OCI-LY7 (cell line): ENCODE results near the gene MBTPS1. TPM values are rescaled to one million over a fixed set of nuclear protein-coding genes. Genes with fewer than 3 reads are reported as not detected.

Experiments used
- BruUV-seq: library from RNA; stranded (reverse); fragments of 400-500 nt; replicated peaks from 2 replicates; lab custom pipeline; 2021; lab: Mats Ljungman, UMichigan
- CTCF ChIA-PET: fragments of 300-600 bp; sonication (Branson Sonifier 250); formaldehyde crosslinking; loops from one replicate; lab custom pipeline; 2022; ENCODE audit warnings: antibody characterized with exemption; ENCODE audit not compliant: unreplicated experiment; lab: Charles Lee
- POLR2A ChIA-PET: fragments of 300-600 bp; sonication (Branson Sonifier 250); formaldehyde crosslinking; loops from one replicate; lab custom pipeline; 2022; ENCODE audit warnings: antibody characterized with exemption; lab: Charles Lee
- DNase-seq: peaks from one replicate; pipeline ENCODE4 v3.0.0-alpha.2; 2015; ENCODE audit warnings: low spot score
- H2AFZ ChIP-seq: fragments of 200-600 bp; sonication (generic), shearing (Covaris generic); 2 replicates; pipeline ENCODE4 v1.6.1; 2014; ENCODE audit warnings: mild to moderate bottlenecking, antibody characterized with exemption, low read length, moderate library complexity
- H3K27ac ChIP-seq: fragments of 200-600 bp; sonication (generic); 2 replicates; pipeline ENCODE4 v1.5.1; 2014; ENCODE audit warnings: mixed run types, low read depth, mild to moderate bottlenecking, moderate library complexity, low read length, inconsistent platforms; ENCODE audit not compliant: poor library complexity, severe bottlenecking
- H3K36me3 ChIP-seq: fragments of 200-600 bp; sonication (generic); 2 replicates; pipeline ENCODE4 v1.6.1; 2014; ENCODE audit warnings: mild to moderate bottlenecking, antibody characterized with exemption, low read length, moderate library complexity, mixed read lengths; ENCODE audit not compliant: insufficient read depth
- H3K4me1 ChIP-seq: fragments of 200-600 bp; sonication (generic); 2 replicates; pipeline ENCODE4 v1.5.1; 2014; ENCODE audit warnings: mild to moderate bottlenecking, low read length; ENCODE audit not compliant: insufficient read depth, poor library complexity, severe bottlenecking
- H3K4me2 ChIP-seq: fragments of 200-600 bp; sonication (generic); 2 replicates; pipeline ENCODE4 v1.6.1; 2014; ENCODE audit warnings: mild to moderate bottlenecking, low read length
- H3K4me3 ChIP-seq: fragments of 200-600 bp; sonication (generic); 2 replicates; pipeline ENCODE4 v1.5.1; 2014; ENCODE audit warnings: mild to moderate bottlenecking, low read depth, low read length; ENCODE audit not compliant: poor library complexity, severe bottlenecking
- H3K79me2 ChIP-seq: fragments of 200-600 bp; sonication (generic); 2 replicates; pipeline ENCODE4 v1.6.1; 2016; ENCODE audit warnings: low read depth, mild to moderate bottlenecking, low read length, moderate library complexity, mixed read lengths; ENCODE audit not compliant: insufficient read depth
- H3K9me2 ChIP-seq: fragments of 200-600 bp; sonication (generic); 2 replicates; pipeline ENCODE4 v1.6.1; 2016; ENCODE audit warnings: mild to moderate bottlenecking, low read length, mixed read lengths; ENCODE audit not compliant: insufficient read depth
- H3K9me3 ChIP-seq: fragments of 200-600 bp; sonication (generic); 2 replicates; pipeline ENCODE4 v1.6.1; 2014; ENCODE audit warnings: mild to moderate bottlenecking, mixed run types, low read length, mixed read lengths
- H4K20me1 ChIP-seq: fragments of 200-600 bp; sonication (generic); 2 replicates; pipeline ENCODE4 v1.6.1; 2014; ENCODE audit warnings: mild to moderate bottlenecking, antibody characterized with exemption, low read length, moderate library complexity, mixed read lengths; ENCODE audit not compliant: insufficient read depth
- CTCF ChIP-seq: fragments of 200-600 bp; sonication (generic); conservative IDR thresholded peaks from 2 replicates; pipeline ENCODE4 v1.5.1; 2014; ENCODE audit warnings: mild to moderate bottlenecking, antibody characterized with exemption, low read length, moderate library complexity, mixed read lengths
- EZH2phosphoT487 ChIP-seq: fragments of 200-600 bp; sonication (generic); IDR thresholded peaks from 2 replicates; pipeline ENCODE4 v1.6.1; 2018; ENCODE audit warnings: low read depth, borderline replicate concordance, mild to moderate bottlenecking, mixed run types, antibody characterized with exemption, low read length, moderate library complexity, mixed read lengths
- intact Hi-C: fragments of 100-400 bp; cut with micrococcal nuclease; formaldehyde crosslinking; loops from one replicate; pipeline ENCODE4 v1.10.0; 2022; ENCODE audit not compliant: unreplicated experiment
- total RNA-seq, 2 experiments: library from RNA; depleted of rRNA in 1 of 2; stranded (reverse); fragments of >200 nt in 1 of 2; shearing (Covaris generic) in 1 of 2; gene quantifications; 2 replicates each; pipeline ENCODE4 v1.2.3, GENCODE V29; 2014 to 2022

MBTPS1 gene
- total RNA-seq, 2 experiments from 2014 or later = 49.6 to 65.2 TPM

- no peaks in the 10 kb centered on the region for H3K9me2 ChIP-seq
- ChIA-PET CTCF (no interaction called here), POLR2A (interaction anchor here (2.0 kb wide), 1 partner anchor 22 kb away, joined by 5 read pairs; the partner anchor contains the start of gene MBTPS1)
- intact Hi-C loops = no loop called here
- H3K4me2 ChIP-seq = no peak overlapping the region
- TF ChIP-seq CTCF (no peak), EZH2phosphoT487 (no peak)
- H3K9me3 ChIP-seq = no peaks in the 10 kb centered on the region
- peaks cover 13% of the 10 kb centered on the region for H3K79me2 ChIP-seq
- H3K4me1 ChIP-seq = peaks cover 15% of the 10 kb centered on the region
- H3K27ac ChIP-seq = no peak overlapping the region
- H4K20me1 ChIP-seq = 0 out of 2 replicates have a peak, but pooled peaks cover 8% of the 10 kb centered on the region
- H2AFZ ChIP-seq = no peak overlapping the region
- BruUV-seq = no TSS peak
- H3K36me3 ChIP-seq = peaks cover 4% of the 10 kb centered on the region; the same call in 1 of the 2 replicates
- DNase-seq = no peak
- H3K4me3 ChIP-seq = no peak overlapping the region
These were observed 21.7 kb upstream of the MBTPS1 start for GRCh38 chr16:84138500-84138823.

- Histone ChIP-seq H3K27ac (no peak overlapping the region), H3K9me2 (no peaks in the 10 kb centered on the region), H2AFZ (no peak overlapping the region), H3K9me3 (no peaks in the 10 kb centered on the region), H3K4me1 (peaks cover 21% of the 10 kb centered on the region), H3K4me2 (no peak overlapping the region), H4K20me1 (0 out of 2 replicates have a peak, but pooled peaks cover 2% of the 10 kb centered on the region), H3K79me2 (peaks cover 7% of the 10 kb centered on the region), H3K36me3 (0 out of 2 replicates have a peak, but pooled peaks cover under 1% of the 10 kb centered on the region), H3K4me3 (no peak overlapping the region)
- CTCF ChIA-PET = no interaction called here
- no peak for DNase-seq
- BruUV-seq = no TSS peak
- intact Hi-C loops = no loop called here
- no peak for TF ChIP-seq EZH2phosphoT487
- TF ChIP-seq CTCF = no peak
- POLR2A ChIA-PET = interaction anchor here (0.7 to 2.0 kb wide), 5 partner anchors 9 to 22 kb away, joined by 3 to 5 read pairs (median 3); partner anchors contain the start of gene MBTPS1
These were observed 21.1 kb upstream of the MBTPS1 start for GRCh38 chr16:84137769-84138357.

- Histone ChIP-seq H4K20me1 (no peaks in the 10 kb centered on the region), H3K9me2 (no peaks in the 10 kb centered on the region), H3K4me2 (no peak overlapping the region), H3K36me3 (peaks cover 3% of the 10 kb centered on the region; the same call in 1 of the 2 replicates), H3K27ac (no peak overlapping the region), H3K79me2 (peaks cover 3% of the 10 kb centered on the region), H3K4me1 (peaks cover 26% of the 10 kb centered on the region), H3K9me3 (no peaks in the 10 kb centered on the region), H3K4me3 (no peak overlapping the region), H2AFZ (no peak overlapping the region)
- no peak for TF ChIP-seq CTCF
- no peak for TF ChIP-seq EZH2phosphoT487
- intact Hi-C loops = no loop called here
- no TSS peak for BruUV-seq
- CTCF ChIA-PET = no interaction called here
- no peak for DNase-seq
- POLR2A ChIA-PET = interaction anchor here (0.7 to 1.0 kb wide), 3 partner anchors 9 to 21 kb away, joined by 3 read pairs; no protein-coding TSS in a partner anchor
These were observed 20.5 kb upstream of the MBTPS1 start for GRCh38 chr16:84137287-84137686.
